Activated T-cell treated with anti-CD3 and anti-CD28 coated beads, Interleukin-2, amount 50 U/mL, for 48 hours (primary cell): ENCODE measurements around the gene LHFPL3.
A peak's percentile ranks its signal among the peaks of the same experiment; 100 is the strongest.
"Not testable (repeated sequence)": the region's sequence is repeated elsewhere in the genome, so short reads cannot be mapped to it uniquely, and the experiment has no call there.

Experiments used
- DNase-seq, 2 experiments: peaks; one replicate each; pipeline ENCODE4 v3.0.0-alpha.2; 2020

LHFPL3 gene

DNA sequence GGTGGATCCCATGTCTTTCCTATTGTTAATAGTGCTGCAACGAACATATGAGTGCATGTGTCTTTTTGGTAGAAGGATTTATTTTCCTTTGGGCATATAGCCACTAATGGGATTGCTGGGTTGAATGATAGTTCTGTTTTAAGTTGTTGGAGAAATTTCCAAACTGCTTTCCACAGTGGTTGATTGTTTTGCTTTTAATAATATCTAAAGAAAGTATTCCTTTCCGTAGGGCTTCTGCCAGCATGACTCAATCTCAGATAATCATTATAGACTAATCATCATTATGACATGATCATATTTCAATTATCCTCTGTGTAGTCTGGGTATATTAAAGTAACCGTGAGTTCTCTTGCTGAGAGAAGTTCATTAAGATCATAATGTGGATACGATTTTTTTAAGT is 575.4 kb downstream of the LHFPL3 start:
- no peak for DNase-seq

DNA sequence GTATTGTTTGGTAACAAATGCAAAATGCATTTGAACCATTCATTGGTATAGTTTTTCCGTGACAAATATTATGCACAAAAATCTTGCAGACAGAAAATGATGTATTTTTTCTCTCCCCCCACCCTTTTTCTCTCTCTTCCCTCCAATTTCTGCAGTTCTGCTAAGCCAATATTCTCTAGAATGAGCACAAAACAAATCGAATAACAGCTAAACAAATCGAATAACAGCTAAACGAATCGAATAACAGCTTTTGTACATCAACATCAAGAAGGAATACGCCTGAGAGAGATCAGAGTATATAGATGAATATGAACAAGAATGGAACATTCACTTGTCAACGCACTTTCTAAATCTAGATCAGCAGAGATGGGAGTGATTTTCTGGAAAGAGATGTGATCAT is 577.6 kb downstream of the LHFPL3 start:
- DNase-seq = no peak

DNA sequence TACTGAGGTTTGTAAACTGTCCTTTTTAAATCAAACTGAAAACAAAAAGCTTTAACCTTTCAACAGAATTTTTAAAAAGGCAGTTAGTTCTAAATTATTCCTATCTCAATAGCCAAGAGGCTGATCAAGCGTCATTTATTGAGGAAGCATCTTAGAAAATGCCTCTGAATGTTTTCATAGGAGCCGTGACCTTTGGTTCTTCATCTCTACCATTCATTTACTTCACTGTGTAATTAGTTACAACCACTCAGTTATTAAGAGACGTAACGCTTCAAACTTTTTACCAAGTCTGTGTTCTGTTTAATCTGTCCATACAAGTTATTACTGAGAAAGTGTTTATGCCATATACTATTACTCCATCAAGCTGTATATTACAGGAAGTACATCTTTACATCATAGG is 578.2 kb downstream of the LHFPL3 start:
- DNase-seq = no peak

DNA sequence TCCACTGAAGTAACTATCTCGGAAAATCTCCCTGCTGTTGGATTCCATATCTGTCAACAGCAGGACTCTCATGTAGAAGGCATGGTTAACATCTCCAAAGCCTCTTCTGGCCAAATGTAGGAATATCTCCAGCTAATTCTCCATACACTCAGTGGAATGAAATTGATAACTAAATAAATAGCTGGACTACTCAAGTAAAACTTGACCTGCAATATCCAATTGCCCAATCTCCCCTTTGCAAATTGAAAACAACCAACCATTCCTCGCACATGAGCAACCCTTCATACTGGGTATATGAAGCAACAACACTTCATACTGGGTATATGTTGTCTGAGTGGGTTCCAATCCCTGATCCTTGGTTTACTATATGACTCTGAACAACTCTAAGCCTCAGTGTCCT is 580.2 kb downstream of the LHFPL3 start:
- no peak for DNase-seq

DNA sequence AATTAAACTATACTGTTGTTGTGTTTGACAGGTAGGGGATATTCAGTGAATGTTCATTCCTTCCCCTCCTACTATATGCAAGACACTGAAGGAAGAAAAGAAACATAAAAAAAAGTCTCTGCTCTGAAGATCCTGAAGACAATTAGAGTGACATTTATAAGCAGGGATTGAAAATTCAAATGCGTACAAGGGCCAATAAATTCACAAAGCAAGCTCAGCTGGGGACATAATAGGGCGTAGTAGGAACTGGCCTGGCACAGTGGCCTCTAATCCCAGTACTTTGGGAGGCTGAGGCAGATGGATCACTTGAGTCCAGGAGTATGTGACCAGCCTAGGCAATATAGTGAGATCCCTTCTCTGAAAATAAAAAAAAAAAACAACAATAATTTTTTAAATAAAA is 580.7 kb downstream of the LHFPL3 start:
- no peak for DNase-seq

DNA sequence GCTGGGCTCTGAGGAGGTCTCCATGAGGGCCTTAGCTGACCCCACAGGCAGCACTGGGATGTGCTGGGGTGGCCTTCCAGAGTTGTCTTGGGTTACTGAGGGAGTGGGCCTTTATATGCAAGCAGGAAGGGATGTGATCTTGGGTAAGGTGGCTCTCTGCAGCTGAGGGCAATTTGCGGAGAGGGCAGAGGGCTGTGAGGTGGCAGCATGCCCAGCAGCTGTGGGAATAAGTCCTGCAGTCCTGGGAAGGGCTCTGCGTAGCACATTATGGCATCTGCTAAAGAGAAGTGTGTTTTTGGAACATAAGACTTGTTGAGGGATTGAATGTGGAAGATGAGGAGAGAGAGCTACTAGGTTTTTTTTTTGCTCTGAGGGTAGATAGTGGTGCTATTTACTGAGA is 586.0 kb downstream of the LHFPL3 start:
- no peak for DNase-seq

DNA sequence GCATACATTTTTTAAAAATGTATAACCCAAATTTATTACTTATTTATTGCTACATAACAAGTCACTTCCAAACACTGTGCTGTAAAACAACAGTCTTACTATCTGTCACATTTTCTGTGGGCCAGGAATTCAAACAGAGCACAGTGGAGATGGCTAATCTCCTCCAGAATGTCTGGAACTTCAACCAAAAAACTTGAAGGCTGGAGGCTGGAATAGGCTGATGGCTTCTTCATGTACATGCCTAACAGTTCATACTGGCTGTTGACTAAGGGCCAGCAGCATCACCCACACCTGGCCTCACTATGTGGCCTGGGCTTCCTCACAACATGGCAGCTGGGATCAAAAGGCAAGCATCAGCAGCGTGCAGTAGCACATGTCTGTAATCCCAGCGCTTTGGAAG is 593.2 kb downstream of the LHFPL3 start:
- no peak for DNase-seq

DNA sequence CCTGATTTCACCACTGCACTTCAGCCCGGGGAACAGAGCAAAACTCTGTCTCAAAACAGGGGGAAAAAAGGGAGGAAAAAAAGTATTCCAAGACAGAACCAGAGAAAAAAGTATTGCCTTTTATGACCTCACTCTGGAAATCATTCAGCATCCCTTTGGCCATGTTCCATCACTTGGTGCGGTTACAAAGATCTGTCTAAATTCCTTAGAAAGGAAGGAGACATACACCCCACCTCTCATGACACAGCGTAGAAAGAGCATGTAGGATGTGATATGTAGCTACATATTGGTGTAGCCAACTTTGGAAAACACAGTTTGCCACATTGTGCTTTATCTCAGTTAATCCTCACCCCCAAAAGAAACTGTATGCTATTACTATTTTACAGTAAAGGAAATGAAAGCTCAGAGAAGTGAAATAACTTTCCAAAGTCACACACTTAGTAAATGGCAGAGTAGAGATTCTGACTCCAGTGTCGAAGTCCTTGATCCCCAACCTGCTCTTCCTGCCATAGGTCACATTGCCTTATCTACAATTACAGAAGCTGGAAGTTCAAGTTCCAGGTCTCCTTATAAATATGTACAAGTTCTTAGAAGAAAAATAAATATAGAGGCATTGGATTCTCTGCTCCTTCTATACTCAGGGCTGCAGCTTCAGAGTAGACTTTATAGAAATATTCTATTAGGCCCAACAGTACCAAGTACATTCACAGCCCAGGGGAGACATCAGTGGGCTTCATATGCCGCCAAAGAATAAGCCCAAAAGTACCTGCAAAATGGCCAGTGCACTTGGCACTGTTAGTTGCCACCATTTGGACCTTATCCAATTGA is 594.0 kb downstream of the LHFPL3 start:
- no peak for DNase-seq

DNA sequence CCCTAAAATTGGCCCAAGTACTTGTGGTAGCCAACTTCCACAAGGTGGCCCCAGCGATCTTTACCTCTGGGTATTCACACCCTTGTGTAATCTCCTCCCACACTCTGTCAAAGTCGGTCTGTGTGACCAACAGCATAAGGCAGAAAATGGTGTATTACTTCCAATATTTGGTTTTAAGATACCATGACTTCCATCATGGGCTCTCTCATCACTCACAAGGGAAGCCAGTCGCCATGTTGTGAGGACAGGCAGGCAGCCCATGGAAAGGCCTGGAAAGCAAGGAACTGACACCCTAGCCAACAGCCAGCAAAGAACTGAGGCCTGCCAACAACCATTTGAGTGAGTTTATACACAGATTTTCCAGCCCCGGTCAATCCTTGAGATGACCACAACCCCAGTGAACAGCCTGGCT is 594.6 kb downstream of the LHFPL3 start:
- peak; percentile 82 for DNase-seq

DNA sequence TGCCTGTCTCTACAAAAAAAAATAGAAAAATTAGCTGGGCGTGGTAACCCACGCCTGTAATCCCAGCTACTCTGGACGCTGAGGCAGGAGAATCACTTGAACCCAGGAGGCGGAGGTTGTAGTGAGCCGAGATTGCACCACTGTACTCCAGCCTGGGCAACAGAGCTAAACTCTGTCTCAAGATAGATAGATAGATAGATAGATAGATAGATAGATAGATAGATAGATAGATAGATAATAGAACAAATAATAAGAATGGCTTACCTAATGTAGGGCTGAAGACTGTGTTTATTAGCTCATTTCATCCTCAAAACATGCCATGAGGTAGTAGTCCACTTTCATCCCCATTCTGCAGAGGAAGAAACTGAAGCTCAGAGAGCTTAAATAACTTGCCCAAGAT is 597.8 kb downstream of the LHFPL3 start:
- DNase-seq = not testable (repeated sequence)

DNA sequence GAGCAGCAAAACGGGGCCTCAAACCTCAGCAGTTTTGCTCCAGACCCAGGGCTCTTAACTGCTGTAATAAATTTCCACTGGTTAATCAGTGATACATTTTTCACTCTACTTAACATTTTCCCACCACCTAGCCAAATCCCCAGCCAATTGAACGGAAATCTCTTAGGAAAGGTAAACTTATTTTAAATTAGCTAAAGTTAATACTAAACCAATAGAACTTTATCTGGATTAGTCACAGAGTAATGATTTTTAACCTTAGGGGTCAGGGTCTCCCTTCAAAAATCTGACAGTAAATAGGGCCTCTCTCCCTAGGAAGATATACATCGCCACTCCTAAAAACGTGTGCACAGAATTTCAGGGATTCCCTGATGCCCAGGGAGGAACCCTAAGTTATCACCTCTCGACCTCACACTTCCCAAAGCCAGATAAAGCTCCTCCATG is 598.2 kb downstream of the LHFPL3 start:
- DNase-seq = no peak

DNA sequence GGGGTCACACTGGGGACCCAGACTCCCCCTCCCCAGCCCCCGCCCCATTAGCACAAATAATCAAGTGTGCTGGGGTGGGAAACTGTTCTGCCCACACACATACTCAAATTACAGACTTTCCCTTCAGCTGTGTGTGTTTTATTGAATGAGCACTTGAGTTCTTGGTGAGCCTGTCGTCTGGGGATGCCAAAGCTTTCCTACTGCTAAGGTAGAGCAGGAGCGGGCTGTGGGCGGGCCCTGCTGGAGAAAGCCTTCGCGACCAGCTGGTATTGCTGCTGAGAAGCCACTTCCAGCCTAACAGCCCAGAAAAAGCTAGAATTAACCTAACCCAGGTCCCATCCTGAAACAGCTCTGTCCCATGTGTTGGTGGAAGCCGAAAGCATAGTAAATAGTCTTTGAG is 598.7 kb downstream of the LHFPL3 start:
- DNase-seq = no peak

DNA sequence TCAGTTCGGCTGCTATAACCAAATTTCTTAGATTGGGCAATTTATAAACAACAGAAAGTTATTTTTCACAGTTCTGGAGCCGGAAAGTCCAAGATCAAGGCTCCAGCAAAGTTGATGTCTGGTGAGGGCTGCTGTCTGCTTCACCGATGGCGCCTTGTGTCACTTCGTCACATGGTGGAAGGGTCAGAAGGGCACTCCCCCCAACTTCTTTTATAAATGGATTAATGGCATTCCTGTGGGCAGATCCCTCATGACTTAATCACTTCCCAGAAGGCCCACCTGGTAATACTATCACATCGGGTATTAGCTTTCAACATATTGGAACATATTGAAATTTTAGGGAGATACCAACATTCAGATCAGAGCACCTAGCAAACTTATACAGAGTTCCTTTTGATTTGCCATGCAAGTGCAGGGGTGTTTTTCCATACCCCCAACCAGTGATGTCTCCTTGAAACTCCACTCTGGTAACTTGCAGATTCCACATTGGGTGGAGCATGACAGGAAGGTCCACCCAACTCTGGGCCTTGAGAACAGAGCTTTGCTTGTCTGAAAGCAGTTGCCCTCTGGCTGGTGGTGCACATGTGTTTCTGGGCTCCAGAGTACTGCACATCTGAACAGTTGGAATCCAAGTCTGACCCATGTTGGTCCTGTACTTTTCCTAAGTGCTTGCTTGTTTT is 600.5 kb downstream of the LHFPL3 start:
- DNase-seq = no peak

DNA sequence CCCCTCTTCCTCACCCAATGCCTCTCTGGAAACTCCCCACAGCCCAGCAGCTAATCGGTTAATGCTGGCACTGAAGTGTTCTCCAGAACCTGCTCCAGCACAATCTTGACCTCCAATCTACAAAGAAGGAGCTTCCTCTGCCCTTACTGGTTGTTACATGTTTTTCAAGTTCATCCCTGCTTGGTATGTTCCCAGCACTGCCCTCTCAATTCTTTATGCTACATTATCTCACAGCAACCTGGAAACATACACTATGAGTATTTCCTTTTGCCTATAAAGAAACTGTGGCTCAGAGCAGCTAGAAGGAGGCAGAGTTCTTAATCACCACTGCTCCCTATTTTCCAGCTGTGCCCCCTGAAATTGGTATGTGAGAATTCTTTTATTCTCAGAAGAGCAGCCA is 601.5 kb downstream of the LHFPL3 start:
- DNase-seq = no peak

DNA sequence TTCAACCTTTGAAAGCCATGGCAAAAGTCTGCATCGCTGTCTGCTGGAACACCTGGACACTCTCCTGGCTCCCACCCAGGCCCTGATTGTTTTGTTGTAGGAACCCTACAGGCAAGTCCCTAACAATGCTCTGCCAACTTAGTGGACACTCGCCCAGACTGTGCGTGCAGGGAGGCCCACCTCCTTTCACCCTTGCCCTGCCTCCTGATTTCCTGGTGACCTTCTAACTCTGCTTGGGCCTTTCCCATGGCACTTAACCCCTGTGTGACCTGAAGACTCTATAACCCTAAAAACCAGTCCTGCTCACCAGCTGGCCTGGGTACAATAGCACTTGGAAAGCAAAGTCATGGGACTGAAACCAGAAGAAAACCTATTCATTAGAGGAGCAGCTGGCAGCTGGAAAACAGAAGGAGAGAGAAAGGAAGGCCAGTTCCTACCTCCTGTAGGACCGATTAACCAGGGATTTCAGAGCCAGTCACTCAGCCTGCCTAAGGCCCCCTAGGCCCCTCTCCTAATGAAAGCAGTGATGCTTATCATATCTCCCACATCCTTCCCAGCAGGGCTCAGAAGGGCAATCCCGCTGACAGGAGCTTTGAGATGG is 602.9 kb downstream of the LHFPL3 start:
- no peak for DNase-seq

DNA sequence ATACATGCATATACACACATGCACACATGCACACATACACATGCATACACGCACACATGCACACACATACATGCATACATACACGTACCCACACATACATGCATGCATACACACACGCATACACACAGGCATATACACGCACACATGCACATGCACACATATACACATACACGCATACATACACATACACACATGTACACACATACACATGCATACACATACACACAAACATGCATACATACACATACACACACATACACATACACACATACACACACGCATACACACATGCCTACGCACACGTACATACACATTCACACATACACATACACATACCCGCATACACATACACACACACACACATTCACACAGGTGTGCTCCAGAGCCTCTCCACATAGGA is 604.6 kb downstream of the LHFPL3 start:
- no peak for DNase-seq

DNA sequence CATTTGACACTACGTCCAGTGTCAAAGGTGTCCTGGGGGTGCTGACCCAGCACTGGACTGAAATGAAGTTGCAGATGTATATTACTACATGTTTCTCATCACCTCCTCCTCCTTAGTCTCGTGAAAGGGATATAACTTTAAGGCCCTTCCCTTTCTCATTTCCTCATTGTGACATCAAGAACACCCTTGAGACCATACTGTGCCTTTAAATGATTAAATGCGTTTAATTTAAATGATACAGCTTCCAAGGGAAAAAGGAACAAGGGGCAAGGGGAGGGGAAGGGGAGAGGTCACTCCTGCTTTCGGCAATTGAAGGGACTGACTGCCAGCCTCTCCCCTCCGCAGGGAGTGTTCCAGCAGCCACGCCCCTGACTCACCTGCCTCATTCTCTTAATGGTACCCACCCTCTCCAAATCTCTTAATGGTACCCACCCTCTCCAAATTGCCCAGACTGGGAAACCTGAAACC is 605.2 kb downstream of the LHFPL3 start:
- DNase-seq = no peak

DNA sequence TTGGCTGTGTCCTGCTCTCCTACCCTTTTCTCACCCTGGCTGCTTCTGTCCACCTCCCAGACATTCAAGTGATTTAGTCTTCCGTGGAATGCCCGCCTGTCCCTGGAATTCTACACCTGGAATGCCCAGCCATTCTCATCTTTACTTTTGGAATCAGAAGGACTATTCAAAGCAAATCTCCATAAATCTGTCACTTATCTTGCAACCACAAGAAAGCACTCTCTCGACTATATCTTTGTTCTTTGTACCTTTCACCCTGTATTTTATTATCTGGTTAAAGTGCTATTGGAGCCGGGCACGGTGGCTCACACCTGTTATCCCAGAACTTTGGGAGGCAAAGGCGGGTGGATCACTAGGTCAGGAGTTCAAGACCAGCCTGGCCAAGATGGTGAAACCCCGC is 606.3 kb downstream of the LHFPL3 start:
- no peak for DNase-seq

DNA sequence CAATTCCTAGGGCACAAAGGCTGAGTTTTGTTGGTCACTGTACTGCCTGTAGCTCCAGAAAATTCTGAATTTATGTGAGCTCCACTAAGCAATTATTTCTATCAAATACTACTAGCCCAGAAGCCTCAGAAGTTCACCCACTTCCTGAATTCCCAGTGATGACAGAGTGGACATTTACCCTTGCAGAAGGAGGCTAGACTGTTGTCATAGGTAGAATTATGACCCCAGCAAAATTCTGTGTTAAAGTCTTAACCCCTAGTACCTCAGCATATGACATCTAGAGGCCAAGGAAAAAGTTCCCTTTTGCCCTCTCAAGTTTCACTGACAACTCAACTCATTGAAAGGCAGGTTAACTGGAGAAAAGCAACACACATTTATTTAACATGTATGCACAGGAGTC is 606.9 kb downstream of the LHFPL3 start:
- DNase-seq = no peak

DNA sequence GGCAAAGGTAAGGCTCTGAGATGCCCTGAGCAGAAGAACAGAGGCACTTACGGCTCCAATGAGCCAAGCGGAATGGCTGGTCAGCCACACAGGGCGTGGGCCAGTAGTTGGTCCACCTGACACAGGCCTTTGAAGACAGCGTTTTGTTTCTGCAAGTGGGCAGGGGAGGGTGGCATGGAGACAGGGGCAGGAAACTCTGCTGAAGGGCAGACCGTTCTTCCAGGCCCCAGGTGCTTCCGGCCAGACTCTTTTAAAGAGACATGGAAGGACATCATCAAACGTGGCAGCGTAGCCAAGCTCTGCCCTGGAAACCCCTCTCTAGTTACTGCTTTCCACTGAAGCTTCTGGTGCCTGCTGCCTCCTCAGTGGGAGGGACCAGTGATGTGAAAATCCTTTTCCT is 608.1 kb downstream of the LHFPL3 start:
- DNase-seq = no peak

DNA sequence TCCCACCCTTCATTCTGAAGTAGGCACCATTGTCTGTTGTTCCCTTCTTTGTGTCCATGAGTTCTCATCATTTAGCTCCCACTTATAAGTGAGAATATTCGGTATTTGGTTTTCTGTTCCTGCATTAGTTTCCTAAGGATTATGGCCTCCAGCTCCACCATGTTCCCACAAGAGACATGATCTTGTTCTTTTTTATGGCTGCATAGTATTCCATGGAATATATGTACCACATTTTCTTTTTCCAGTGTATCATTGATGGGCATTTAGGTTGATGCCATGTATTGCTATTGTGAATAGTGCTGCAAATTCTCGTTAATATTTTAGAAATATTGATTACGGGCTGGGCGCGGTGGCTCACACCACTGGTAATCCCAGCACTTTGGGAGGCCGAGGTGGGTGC is 609.1 kb downstream of the LHFPL3 start:
- not testable (repeated sequence) for DNase-seq

DNA sequence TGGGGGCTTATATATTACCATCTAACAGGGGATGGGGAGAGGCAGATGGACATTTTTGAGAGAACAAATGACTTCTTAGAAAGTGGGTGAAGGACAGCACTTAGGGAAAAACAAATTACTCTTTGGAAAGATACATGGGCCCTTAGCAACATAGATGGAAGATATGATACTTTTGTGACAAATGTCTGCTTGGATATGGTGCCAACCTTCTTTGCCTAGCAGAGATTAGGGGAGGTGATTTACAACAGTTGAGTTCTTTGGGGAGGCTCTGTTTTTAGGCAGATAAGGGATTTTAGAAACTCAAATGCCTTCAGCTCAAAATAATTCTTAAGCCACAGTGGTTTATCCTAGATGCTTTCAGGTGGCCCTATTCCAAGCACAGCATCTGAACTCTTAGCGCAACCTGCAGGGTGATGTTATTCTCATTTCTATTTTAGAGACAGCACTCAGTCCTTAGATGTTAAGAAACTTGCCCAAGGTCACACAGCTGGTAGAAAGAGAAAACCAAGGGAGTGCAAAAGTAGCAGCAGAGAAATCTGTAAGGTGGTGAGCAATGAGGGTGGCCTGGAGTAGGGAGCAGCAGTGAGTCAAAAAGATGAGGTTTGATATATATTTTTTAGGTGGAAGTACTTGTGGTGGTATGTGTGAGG is 610.5 kb downstream of the LHFPL3 start:
- DNase-seq = no peak

DNA sequence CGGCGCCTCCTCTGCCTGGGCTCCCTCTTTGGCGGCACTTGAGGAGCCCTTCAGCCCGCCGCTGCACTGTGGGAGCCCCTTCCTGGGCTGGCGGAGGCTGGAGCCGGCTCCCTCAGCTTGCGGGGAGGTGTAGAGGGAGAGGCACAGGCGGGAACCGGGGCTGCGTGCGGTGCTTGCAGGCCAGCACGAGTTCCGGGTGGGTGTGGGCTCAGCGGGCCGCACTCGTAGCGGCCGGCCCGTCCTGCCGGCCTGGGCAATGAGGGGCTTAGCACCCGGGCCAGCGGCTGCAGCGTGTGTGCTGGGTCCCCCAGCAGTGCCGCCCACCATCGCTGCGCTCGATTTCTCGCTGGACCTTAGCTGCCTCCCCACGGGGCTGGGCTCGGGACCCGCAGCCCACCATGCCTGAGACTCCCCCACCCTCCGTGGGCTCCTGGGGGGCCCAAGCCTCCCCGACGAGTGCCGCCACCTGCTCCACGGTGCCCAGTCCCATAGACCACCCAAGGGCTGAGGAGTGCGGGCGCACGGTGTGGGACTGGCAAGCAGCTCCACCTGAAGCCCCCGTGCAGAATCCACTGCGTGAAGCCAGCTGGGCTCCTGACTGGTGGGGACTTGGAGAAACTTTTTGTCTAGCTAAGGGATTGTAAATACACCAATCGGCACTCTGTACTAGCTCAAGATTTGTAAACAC is 611.8 kb downstream of the LHFPL3 start:
- DNase-seq = no peak
